NCI-H1105 (cell line): ENCODE data around the gene TOMM40.
A peak's percentile ranks its signal among the peaks of the same experiment; 100 is the strongest.
"Not testable (repeated sequence)": the region's sequence is repeated elsewhere in the genome, so short reads cannot be mapped to it uniquely, and the experiment has no call there.

Experiments used
- DNase-seq: peaks from one replicate; lab custom pipeline; 2025; lab: John Stamatoyannopoulos, UW

TOMM40 gene

DNA sequence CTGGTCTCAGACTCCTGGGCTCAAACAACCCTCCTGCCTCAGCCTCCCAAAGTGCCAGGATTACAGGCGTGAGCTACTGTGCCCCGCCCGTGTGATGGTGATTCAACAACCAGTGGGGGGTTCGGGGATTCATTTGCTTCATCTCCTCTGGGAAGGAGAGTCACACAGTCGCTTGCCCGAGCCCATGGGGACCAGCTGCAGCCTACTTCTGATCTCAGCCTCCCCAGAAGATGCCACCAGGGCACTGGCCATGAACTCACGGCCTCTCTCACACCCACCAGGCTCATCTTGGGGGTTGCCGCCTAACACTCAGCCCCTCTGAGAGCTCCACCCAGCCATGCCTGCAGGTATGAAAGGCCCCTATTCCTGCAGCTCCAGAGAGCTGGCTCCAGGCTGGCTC lies 6.8 kb downstream of the TOMM40 start:
- DNase-seq, result no peak

DNA sequence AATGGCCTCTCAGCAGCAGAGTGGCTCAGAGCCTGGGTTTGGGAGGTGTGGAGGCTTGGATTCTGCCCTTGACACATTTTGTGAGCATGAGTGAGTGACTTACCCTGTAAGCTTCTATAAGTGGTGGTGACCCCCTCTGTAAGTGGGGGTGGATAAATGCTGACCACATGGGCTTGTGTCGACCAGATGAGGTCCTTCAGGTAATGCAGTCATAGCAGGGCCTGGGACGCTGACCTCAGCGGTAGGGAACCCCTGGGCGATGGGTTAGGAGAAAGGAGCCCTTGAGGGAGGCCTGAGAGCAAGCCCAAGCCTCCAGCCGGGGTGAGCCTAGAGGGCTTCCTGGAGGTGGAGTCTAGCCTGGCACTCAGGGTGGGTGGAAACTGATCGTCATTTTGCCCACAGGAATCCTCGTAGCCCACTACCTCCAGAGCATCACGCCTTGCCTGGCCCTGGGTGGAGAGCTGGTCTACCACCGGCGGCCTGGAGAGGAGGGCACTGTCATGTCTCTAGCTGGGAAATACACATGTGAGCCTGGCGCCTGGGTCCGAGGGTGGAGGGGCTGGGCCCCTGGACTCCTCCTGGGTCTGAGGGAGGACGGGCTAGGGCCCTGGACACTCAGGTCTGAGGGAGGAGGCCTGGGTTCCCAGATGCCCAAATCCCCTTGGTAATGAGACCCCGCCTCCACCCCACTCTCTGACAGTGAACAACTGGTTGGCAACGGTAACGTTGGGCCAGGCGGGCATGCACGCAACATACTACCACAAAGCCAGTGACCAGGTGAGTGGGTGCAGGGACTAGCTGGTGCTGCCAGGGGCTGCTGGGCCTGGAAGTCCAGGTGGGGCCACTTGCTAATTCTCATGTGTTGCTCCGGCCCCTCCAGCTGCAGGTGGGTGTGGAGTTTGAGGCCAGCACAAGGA lies 9.5 kb downstream of the TOMM40 start:
- DNase-seq, result no peak

DNA sequence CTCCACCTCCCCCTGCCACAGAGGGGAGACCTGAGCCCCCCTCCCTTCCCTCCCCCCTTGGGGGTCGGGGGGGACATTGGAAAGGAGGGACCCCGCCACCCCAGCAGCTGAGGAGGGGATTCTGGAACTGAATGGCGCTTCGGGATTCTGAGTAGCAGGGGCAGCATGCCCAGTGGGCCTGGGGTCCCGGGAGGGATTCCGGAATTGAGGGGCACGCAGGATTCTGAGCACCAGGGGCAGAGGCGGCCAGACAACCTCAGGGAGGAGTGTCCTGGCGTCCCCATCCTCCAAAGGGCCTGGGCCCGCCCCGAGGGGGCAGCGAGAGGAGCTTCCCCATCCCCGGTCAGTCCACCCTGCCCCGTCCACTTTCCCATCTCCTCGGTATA lies 12.2 kb downstream of the TOMM40 start:
- no peak for DNase-seq

DNA sequence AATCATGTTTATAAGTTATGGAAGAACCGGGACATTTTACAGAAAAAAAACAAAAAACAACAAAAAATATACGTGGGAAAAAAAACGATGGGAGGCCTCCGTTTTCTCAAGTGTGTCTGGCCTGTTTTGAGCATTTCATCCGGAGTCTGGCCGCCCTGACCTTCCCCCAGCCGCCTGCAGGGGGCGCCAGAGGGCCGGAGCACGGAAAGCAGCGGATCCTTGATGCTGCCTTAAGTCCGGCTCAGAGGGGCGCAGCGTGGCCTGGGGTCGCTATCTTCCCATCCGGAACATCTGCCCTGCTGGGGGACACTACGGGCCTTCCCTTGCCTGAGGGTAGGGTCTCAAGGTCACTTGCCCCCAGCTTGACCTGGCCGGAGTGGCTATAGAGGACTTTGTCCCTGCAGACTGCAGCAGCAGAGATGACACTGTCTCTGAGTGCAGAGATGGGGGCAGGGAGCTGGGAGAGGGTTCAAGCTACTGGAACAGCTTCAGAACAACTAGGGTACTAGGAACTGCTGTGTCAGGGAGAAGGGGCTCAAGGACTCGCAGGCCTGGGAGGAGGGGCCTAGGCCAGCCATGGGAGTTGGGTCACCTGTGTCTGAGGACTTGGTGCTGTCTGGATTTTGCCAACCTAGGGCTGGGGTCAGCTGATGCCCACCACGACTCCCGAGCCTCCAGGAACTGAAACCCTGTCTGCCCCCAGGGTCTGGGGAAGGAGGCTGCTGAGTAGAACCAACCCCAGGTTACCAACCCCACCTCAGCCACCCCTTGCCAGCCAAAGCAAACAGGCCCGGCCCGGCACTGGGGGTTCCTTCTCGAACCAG lies 12.8 kb downstream of the TOMM40 start:
- peak; percentile 51 for DNase-seq

DNA sequence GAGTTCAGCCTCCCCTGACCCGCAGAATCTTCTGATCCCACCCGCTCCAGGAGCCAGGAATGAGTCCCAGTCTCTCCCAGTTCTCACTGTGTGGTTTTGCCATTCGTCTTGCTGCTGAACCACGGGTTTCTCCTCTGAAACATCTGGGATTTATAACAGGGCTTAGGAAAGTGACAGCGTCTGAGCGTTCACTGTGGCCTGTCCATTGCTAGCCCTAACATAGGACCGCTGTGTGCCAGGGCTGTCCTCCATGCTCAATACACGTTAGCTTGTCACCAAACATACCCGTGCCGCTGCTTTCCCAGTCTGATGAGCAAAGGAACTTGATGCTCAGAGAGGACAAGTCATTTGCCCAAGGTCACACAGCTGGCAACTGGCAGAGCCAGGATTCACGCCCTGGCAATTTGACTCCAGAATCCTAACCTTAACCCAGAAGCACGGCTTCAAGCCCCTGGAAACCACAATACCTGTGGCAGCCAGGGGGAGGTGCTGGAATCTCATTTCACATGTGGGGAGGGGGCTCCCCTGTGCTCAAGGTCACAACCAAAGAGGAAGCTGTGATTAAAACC lies 13.5 kb downstream of the TOMM40 start:
- no peak for DNase-seq

DNA sequence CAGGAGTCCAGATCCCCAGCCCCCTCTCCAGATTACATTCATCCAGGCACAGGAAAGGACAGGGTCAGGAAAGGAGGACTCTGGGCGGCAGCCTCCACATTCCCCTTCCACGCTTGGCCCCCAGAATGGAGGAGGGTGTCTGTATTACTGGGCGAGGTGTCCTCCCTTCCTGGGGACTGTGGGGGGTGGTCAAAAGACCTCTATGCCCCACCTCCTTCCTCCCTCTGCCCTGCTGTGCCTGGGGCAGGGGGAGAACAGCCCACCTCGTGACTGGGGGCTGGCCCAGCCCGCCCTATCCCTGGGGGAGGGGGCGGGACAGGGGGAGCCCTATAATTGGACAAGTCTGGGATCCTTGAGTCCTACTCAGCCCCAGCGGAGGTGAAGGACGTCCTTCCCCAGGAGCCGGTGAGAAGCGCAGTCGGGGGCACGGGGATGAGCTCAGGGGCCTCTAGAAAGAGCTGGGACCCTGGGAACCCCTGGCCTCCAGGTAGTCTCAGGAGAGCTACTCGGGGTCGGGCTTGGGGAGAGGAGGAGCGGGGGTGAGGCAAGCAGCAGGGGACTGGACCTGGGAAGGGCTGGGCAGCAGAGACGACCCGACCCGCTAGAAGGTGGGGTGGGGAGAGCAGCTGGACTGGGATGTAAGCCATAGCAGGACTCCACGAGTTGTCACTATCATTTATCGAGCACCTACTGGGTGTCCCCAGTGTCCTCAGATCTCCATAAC lies 14.5 kb downstream of the TOMM40 start, which contains the start of gene APOE:
TSS of gene APOE (plus strand) at position 360 of the 724 bp plus-strand sequence. CDS start 829 bp downstream, outside the sequence.
- DNase-seq, result no peak

DNA sequence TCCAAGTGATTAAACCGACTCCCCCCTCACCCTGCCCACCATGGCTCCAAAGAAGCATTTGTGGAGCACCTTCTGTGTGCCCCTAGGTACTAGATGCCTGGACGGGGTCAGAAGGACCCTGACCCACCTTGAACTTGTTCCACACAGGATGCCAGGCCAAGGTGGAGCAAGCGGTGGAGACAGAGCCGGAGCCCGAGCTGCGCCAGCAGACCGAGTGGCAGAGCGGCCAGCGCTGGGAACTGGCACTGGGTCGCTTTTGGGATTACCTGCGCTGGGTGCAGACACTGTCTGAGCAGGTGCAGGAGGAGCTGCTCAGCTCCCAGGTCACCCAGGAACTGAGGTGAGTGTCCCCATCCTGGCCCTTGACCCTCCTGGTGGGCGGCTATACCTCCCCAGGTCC lies 16.6 kb downstream of the TOMM40 start:
- DNase-seq, result no peak

DNA sequence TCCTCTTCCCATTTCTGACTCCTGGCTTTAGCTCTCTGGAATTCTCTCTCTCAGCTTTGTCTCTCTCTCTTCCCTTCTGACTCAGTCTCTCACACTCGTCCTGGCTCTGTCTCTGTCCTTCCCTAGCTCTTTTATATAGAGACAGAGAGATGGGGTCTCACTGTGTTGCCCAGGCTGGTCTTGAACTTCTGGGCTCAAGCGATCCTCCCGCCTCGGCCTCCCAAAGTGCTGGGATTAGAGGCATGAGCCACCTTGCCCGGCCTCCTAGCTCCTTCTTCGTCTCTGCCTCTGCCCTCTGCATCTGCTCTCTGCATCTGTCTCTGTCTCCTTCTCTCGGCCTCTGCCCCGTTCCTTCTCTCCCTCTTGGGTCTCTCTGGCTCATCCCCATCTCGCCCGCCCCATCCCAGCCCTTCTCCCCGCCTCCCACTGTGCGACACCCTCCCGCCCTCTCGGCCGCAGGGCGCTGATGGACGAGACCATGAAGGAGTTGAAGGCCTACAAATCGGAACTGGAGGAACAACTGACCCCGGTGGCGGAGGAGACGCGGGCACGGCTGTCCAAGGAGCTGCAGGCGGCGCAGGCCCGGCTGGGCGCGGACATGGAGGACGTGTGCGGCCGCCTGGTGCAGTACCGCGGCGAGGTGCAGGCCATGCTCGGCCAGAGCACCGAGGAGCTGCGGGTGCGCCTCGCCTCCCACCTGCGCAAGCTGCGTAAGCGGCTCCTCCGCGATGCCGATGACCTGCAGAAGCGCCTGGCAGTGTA lies 17.2 kb downstream of the TOMM40 start:
- DNase-seq, result no peak

DNA sequence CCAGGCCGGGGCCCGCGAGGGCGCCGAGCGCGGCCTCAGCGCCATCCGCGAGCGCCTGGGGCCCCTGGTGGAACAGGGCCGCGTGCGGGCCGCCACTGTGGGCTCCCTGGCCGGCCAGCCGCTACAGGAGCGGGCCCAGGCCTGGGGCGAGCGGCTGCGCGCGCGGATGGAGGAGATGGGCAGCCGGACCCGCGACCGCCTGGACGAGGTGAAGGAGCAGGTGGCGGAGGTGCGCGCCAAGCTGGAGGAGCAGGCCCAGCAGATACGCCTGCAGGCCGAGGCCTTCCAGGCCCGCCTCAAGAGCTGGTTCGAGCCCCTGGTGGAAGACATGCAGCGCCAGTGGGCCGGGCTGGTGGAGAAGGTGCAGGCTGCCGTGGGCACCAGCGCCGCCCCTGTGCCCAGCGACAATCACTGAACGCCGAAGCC lies 17.8 kb downstream of the TOMM40 start:
- no peak for DNase-seq

DNA sequence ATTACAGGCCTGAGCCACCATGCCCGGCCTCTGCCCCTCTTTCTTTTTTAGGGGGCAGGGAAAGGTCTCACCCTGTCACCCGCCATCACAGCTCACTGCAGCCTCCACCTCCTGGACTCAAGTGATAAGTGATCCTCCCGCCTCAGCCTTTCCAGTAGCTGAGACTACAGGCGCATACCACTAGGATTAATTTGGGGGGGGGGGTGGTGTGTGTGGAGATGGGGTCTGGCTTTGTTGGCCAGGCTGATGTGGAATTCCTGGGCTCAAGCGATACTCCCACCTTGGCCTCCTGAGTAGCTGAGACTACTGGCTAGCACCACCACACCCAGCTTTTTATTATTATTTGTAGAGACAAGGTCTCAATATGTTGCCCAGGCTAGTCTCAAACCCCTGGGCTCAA lies 18.7 kb downstream of the TOMM40 start:
- no peak for DNase-seq

DNA sequence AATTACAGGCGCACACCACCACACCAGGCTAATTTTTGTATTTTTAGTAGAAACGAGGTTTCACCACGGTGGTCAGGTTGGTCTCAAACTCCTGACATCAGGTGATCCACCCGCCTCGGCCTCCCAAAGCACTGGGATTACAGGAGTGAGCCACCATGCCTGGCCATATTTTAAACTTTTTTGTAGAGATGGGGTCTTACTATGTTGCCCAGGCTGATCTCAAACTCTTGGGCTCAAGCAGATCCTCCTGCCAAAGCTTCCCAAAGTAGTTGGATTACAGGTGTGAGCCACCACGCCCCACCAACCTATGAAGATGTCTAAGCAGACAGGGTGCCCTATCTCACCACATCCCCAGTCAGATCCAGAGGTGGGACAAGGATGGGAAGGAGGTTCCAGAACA lies 20.8 kb downstream of the TOMM40 start:
- DNase-seq, result not testable (repeated sequence)

DNA sequence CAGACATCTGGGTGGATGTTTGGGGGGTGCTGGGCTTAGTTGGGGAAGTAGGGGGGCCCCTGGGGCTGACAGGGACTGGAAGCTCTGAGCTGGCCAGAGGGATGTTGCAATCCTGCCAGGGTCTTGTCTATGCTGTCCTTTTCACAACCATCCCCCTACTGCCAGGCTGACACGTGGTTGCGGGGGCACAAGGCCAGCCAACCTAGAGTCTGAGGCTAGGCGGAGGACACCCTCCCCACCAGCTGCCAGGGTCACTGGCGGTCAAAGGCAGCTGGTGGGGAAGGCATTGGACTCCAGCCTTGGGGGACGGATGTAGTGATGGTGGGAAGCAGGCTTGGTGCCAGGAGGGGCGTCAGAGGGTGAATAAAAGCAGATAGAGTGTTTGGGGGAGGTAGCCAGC lies 21.8 kb downstream of the TOMM40 start:
- no peak for DNase-seq

DNA sequence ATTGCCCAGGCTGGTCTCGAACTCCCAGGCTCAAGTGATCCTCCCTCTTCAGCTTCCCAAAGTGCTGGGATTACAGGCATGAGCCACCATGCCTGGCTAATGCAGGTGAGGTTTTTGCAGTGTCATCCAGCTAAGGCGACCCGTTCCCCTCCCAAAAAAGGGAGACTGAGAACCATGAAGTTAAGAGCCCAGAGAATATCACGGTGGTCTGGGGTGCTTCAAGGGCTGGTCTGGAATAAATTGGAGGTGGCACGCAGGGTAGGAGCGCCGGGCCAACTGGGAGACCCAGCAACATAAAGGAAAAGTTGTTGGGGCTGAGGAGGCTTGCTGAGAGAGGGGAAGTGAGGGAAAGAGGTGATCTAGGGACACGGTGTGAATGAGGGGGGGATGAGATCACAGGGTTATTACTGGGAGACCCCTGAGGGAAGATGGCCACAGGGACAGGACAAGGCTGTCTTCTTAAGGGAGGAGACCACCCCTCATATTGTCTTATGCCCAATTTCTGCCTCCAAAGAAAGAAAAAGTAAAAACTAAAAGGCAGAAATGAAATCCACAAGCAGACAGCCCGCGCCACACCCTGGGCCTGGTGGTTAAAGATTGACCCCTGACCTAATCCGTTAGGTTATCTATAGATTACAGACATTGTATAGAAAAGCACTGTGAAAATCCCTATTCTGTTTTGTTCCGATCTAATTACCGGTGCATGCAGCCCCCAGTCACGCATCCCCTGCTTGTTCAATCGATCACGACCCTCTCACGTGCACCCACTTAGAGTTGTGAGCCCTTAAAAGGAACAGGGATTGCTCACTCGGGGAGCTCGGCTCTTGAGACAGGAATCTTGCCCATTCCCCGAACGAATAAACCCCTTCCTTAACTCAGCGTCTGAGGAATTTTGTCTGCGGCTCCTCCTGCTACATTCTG lies 22.7 kb downstream of the TOMM40 start:
- DNase-seq, result not testable (repeated sequence)

DNA sequence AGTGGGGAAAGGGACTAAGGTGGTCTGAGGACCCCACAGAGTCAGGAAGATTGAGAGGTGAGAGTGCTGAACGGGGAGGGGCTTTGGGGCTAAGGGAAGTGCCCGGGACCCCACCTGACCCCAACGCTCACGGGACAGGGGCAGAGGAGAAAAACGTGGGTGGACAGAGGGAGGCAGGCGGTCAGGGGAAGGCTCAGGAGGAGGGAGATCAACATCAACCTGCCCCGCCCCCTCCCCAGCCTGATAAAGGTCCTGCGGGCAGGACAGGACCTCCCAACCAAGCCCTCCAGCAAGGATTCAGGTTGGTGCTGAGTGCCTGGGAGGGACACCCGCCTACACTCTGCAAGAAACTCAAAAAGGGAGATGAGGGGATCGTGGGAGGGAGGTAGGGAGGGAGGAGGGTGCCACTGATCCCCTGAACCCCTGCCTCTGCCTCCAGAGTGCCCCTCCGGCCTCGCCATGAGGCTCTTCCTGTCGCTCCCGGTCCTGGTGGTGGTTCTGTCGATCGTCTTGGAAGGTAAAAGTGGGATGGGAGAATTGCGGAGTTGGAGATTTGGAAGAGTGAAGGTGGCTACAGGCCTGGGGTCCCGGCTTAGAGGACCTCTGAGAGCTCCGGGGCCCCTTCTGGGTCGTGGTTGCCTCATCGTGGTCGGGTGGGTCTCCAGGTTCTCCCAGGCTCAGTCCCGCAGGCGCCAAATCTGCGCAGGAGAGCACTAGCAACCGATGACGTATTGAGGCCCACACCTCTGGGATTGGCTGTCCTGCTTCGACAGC lies 23.6 kb downstream of the TOMM40 start, which contains the start of gene APOC1:
TSS of gene APOC1 (plus strand) at position 176 of the 774 bp plus-strand sequence. CDS start at position 460, 284 bp downstream.
- peak; percentile 76 for DNase-seq

DNA sequence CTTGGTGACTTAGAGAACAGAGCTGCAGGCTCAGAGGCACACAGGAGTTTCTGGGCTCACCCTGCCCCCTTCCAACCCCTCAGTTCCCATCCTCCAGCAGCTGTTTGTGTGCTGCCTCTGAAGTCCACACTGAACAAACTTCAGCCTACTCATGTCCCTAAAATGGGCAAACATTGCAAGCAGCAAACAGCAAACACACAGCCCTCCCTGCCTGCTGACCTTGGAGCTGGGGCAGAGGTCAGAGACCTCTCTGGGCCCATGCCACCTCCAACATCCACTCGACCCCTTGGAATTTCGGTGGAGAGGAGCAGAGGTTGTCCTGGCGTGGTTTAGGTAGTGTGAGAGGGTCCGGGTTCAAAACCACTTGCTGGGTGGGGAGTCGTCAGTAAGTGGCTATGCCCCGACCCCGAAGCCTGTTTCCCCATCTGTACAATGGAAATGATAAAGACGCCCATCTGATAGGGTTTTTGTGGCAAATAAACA lies 33.2 kb downstream of the TOMM40 start:
- DNase-seq, result no peak

DNA sequence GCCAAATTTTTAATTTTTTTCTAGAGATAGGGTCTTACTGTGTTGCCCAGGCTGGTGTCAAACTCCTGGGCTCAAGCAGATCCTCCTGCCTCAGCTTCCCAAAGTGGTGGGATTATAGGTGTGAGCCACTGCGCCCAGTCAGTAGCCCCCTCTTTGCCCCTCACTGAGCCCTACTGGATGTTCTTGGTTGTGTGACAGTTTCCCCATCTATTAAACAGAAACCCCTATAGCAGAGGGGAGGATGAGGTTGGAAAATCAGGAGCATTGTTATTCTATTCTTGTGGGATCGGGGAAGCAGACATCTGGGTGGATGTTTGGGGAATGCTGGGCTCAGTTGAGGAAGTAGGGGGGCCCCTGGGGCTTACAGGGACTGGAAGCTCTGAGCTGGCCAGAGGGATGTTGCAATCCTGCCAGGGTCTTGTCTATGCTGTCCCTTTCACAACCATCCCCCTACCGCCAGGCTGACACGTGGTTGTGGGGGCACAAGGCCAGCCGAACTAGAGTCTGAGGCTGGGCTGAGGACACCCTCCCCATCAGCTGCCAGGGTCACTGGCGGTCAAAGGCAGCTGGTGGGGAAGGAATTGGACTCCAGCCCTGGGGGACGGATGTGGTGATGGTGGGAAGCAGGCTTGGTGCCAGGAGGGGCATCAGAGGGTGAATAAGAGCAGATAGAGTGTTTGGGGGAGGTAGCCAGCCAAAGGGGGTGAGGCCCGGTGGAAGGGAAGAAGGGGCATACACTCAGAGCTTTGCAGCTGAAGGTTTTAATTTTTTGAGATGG lies 34.2 kb downstream of the TOMM40 start:
- DNase-seq, result no peak

DNA sequence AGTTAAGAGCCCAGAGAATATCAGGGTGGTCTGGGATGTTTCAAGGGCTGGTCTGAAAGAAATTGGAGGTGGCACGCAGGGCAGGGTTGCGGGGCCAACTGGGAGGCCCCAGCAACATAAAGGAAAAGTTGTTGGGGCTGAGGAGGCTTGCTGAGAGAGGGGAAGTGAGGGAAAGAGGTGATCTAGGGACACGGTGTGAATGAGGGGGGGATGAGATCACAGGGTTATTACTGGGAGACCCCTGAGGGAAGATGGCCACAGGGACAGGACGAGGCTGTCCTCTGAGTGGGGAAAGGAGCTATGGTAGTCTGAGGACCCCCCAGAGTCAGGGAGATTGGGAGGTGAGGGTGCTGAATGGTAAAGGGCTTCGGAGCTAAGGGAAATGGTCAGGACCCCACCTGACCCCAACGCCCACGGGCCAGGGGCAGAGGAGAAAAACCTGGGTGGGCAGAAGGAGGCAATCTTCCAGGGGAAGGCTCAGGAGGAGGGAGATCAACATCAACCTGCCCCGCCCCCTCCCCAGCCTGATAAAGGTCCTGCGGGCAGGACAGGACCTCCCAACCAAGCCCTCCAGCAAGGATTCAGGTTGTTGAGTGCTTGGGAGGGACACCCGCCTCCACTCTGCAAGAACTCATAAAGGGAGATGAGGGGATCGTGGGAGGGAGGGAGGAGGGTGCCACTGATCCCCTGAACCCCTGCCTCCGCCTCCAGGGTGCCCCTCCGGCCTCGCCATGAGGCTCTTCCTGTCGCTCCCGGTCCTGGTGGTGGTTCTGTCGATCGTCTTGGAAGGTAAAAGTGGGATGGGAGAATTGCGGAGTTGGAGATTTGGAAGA lies 35.4 kb downstream of the TOMM40 start:
- not testable (repeated sequence) for DNase-seq
